Measurements from ENCODE around the gene PFDN1. TPM values are rescaled to one million over a fixed set of nuclear protein-coding genes. Genes with fewer than 3 reads are reported as not detected.
A peak's percentile ranks its signal among the peaks of the same experiment; 100 is the strongest.

PFDN1 gene
- total and polyA plus RNA-seq, 8 donors, result 45.7 to 98.9 (median 87.3) TPM

- Histone ChIP-seq H3K4me3 (no peak overlapping the region), H3K27ac (no peak overlapping the region), H3K4me1 (peaks cover 9 to 44% of the 10 kb centered on the region in 2 donors), H3K9me3 (no peaks in the 10 kb centered on the region), H3K27me3 (no peaks in the 10 kb centered on the region), H3K36me3 (no peaks in the 10 kb centered on the region)
- no peak for ATAC-seq
- intact Hi-C loops (cut with DNase I), result loop anchor here (5.0 to 10.0 kb wide), 2 partner anchors 96 to 103 kb away; no protein-coding TSS in a partner anchor
- no peak for TF ChIP-seq CTCF (IDR thresholded peaks at IDR 0.05)
- DNase-seq, result no peak
These were observed 45.2 kb upstream of the PFDN1 start for GRCh38 chr5:140348104-140348503.

GRCh38 chr5:140347360-140347759, 44.5 kb upstream of the PFDN1 start:
- no peaks in the 10 kb centered on the region for H3K27me3 ChIP-seq
- H3K4me3 ChIP-seq, result no peak overlapping the region
- H3K4me1 ChIP-seq, result peaks cover 9 to 51% of the 10 kb centered on the region in 2 donors
- H3K9me3 ChIP-seq, result no peaks in the 10 kb centered on the region
- peak overlapping the region in 1 of 2 donors; percentile 70 for H3K27ac ChIP-seq
- H3K36me3 ChIP-seq, result peaks cover 0 to under 1% of the 10 kb centered on the region in 2 donors
- no peak for TF ChIP-seq CTCF (IDR thresholded peaks at IDR 0.05)
- intact Hi-C loops (cut with DNase I), result loop anchor here (5.0 to 10.0 kb wide), 2 partner anchors 95 to 103 kb away; no protein-coding TSS in a partner anchor
- DNase-seq (no peak), ATAC-seq (no peak)

GRCh38 chr5:140346348-140347221, 43.7 kb upstream of the PFDN1 start, which contains the start of gene HBEGF:
Gene HBEGF, minus strand, starts transcription at chr5:140346603. Its CDS starts 275 bp downstream, at chr5:140346328.
- peaks cover 0 to 8% of the 10 kb centered on the region in 2 donors for H3K36me3 ChIP-seq
- DNase-seq (peak; percentile 76 to 98 (median 87)), ATAC-seq (peak; percentile 86)
- intact Hi-C loops (cut with DNase I), result loop anchor here (5.0 to 10.0 kb wide), 2 partner anchors 94 to 102 kb away; no protein-coding TSS in a partner anchor
- H3K27ac ChIP-seq, result peak within 1 kb of the TSS; percentile 70 to 88
- peak within 1 kb of the TSS; percentile 75 to 97 for H3K4me3 ChIP-seq
- H3K9me3 ChIP-seq, result no peaks in the 10 kb centered on the region
- no peaks in the 10 kb centered on the region for H3K27me3 ChIP-seq
- H3K4me1 ChIP-seq, result peaks cover 9 to 55% of the 10 kb centered on the region in 2 donors
- peak; percentile 24 to 51 for TF ChIP-seq CTCF (IDR thresholded peaks at IDR 0.05)

GRCh38 chr5:140345919-140346347, 43.0 kb upstream of the PFDN1 start:
- ATAC-seq, result peak; percentile 65
- intact Hi-C loops (cut with DNase I), result loop anchor here (5.0 to 10.0 kb wide), 2 partner anchors 94 to 101 kb away; no protein-coding TSS in a partner anchor
- peak; percentile 16 to 38 for TF ChIP-seq CTCF (IDR thresholded peaks at IDR 0.05)
- Histone ChIP-seq H3K9me3 (no peaks in the 10 kb centered on the region), H3K4me1 (peaks cover 9 to 60% of the 10 kb centered on the region in 2 donors), H3K36me3 (peaks cover 0 to 14% of the 10 kb centered on the region in 2 donors), H3K4me3 (peak overlapping the region; percentile 75 to 97), H3K27ac (peak overlapping the region; percentile 70 to 88), H3K27me3 (no peaks in the 10 kb centered on the region)
- DNase-seq, result peak in 3 of 4 donors; percentile 61 to 91 (median 69)

Measured in left lung (tissue), 10 donors.